ENCODE data around the gene FABP6. TPM values are rescaled to one million over a fixed set of nuclear protein-coding genes. Genes with fewer than 3 reads are reported as not detected.

FABP6 gene
- total and polyA plus RNA-seq, 12 donors, result 0.13 to 5.9 (median 1.4) TPM

GRCh38 chr5:160268121-160268520, 38.8 kb downstream of the FABP6 start:
- DNase-seq (no peak), ATAC-seq (no peak)
- Histone ChIP-seq H3K36me3 (no peaks in the 10 kb centered on the region), H3K9me3 (no peaks in the 10 kb centered on the region), H3K4me3 (no peak overlapping the region), H3K27me3 (no peaks in the 10 kb centered on the region), H3K4me1 (peaks cover 5 to 53% (median 44%) of the 10 kb centered on the region in 9 donors), H3K27ac (peak overlapping the region in 5 of 10 donors; percentile 53 to 82 (median 69))
- intact Hi-C loops (cut with DNase I), result loop anchor here in 4 of 10 donors (5.0 to 10.0 kb wide), 3 partner anchors 44 to 77 kb away; partner anchors contain the start of gene CCNJL (in 4 of the 4)
- TF ChIP-seq CTCF (IDR thresholded peaks at IDR 0.05), result no peak
- 89 to 96% methylated on average over 5 of the region's 5 CpGs for WGBS, 2 donors

GRCh38 chr5:160269017-160269416, 39.7 kb downstream of the FABP6 start:
- H3K36me3 ChIP-seq, result no peaks in the 10 kb centered on the region
- TF ChIP-seq CTCF (IDR thresholded peaks at IDR 0.05), result no peak
- peak; percentile 86 to 94 for DNase-seq
- peak overlapping the region in 9 of 10 donors; percentile 54 to 82 (median 72) for H3K27ac ChIP-seq
- H3K4me1 ChIP-seq, result peaks cover 5 to 49% (median 40%) of the 10 kb centered on the region in 9 donors
- intact Hi-C loops (cut with DNase I), result loop anchor here in 5 of 10 donors (1.0 to 10.0 kb wide), 4 partner anchors 18 to 76 kb away; partner anchors contain the start of gene CCNJL (in 4 of the 5)
- H3K9me3 ChIP-seq, result no peaks in the 10 kb centered on the region
- H3K27me3 ChIP-seq, result no peaks in the 10 kb centered on the region
- H3K4me3 ChIP-seq, result peak overlapping the region in 3 of 10 donors; percentile 2 to 11 (median 11)
- ATAC-seq, result peak; percentile 92 to 98 (median 96)
- 5 to 8% methylated on average over 10 of the region's 10 CpGs for WGBS, 2 donors

- H3K4me1 ChIP-seq, result peaks cover 5 to 49% (median 40%) of the 10 kb centered on the region in 9 donors
- intact Hi-C loops (cut with DNase I), result no loop called here
- H3K4me3 ChIP-seq, result no peak overlapping the region
- peak overlapping the region in 6 of 10 donors; percentile 4 to 79 (median 24) for H3K27ac ChIP-seq
- no peak for TF ChIP-seq CTCF (IDR thresholded peaks at IDR 0.05)
- no peaks in the 10 kb centered on the region for H3K27me3 ChIP-seq
- no peak for DNase-seq
- WGBS, 2 donors, result 43 to 46% methylated on average over 4 of the region's 4 CpGs
- H3K36me3 ChIP-seq, result peaks cover 0 to 15% (median 0%) of the 10 kb centered on the region in 9 donors
- H3K9me3 ChIP-seq, result no peaks in the 10 kb centered on the region
- ATAC-seq, result no peak
These were observed 41.4 kb downstream of the FABP6 start for GRCh38 chr5:160270704-160271103.

GRCh38 chr5:160271396-160271795, 42.1 kb downstream of the FABP6 start:
- no peak for DNase-seq
- intact Hi-C loops (cut with DNase I), result no loop called here
- TF ChIP-seq CTCF (IDR thresholded peaks at IDR 0.05), result no peak
- H3K27ac ChIP-seq, result peak overlapping the region in 8 of 10 donors; percentile 4 to 79 (median 36)
- no peaks in the 10 kb centered on the region for H3K9me3 ChIP-seq
- H3K27me3 ChIP-seq, result no peaks in the 10 kb centered on the region
- WGBS, 2 donors, result 26 to 31% methylated on average over 8 of the region's 8 CpGs
- H3K36me3 ChIP-seq, result peaks cover 0 to 21% (median 0%) of the 10 kb centered on the region in 9 donors
- ATAC-seq, result peak in 4 of 8 donors; percentile 7 to 45 (median 23)
- peaks cover 5 to 49% (median 40%) of the 10 kb centered on the region in 9 donors for H3K4me1 ChIP-seq
- no peak overlapping the region for H3K4me3 ChIP-seq
